ENCODE data around the gene ARHGEF16. TPM values are rescaled to one million over a fixed set of nuclear protein-coding genes. Genes with fewer than 3 reads are reported as not detected.

Gene ARHGEF16
- total RNA-seq, 1 donor from 2014 or later: 4.1 TPM

DNA sequence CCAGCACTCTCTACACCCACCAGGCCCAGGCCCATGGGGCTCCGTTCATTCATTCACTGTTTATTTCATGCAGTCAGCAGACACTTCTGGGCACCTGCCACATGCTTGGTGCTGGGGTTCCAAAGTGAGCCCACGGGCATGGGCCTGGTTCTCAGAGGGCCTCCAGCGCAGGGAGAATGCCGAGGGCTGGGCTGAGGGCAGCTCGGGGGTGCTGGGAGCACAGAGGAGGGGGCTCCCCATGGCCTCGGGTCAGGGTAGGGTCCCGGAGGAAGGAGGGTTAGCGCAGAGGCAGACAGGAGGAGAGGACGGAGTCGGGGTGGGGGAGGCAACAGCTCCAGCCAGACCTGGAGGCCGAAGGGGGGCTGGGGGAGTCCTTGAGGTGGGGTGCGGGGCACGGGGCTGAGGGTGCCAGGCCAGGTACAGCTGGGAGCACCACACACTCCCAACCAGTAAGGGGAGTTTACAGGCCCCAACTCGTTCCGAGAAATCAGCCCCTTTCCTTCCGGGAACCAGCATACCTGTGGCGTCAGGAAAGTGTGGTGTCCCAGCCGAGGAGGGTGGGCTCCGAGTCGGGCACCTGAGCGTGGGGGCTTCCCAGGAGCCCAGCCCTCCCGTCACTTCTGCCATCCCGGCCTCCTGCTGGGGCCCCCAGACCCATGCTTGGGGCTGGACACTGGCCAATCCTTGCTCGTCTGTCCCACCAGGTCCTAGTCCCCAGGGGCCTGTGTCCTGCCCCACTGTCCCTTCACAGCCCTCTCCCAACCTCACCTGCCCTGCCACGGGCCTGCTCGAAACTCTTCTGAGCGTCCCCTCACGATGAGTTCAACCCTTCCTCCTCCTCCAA lies 10.8 kb downstream of the ARHGEF16 start:
- peaks cover 10% of the 10 kb centered on the region for H3K4me1 Mint-ChIP-seq (ENCODE audit: low read depth, unreplicated experiment)
- no peak overlapping the region for H3K27ac Mint-ChIP-seq (ENCODE audit: unreplicated experiment)

DNA sequence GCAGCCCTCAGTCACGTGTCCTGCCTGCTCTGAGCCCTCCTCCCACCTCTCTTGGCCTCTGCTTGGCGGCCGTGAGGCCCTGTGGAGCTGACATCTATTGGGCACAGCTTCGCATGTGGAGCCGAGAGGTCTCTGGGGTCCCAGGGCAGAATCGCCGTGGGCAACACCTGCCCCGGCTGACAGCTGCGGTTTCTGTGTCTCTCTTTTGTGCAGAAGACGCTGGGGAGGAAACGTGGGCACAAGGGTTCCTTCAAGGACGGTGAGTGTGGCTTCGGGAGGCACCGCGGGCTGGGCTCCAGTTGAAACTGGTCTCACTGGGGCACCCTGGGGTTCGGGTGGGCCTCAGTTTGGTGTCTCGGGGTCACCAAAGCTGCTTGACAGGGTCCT lies 11.5 kb downstream of the ARHGEF16 start:
- peaks cover 8% of the 10 kb centered on the region for H3K27me3 Mint-ChIP-seq (ENCODE audit: low read depth, unreplicated experiment)

More for the DNA sequence above, 10.8 kb downstream of the ARHGEF16 start:
- Histone ChIP-seq H3K4me3 (ENCODE audit: insufficient read depth, low read depth, low read length) (no peak overlapping the region), H3K36me3 (ENCODE audit: insufficient read depth, low read length) (no peaks in the 10 kb centered on the region), H4K20me1 (ENCODE audit: insufficient read depth, low read length) (no peaks in the 10 kb centered on the region), H2AFZ (ENCODE audit: low read depth, low read length) (no peak overlapping the region), H3K27me3 (ENCODE audit: insufficient read depth, low read length) (no peaks in the 10 kb centered on the region), H3K9ac (ENCODE audit: low read length) (no peak overlapping the region), H3K79me2 (ENCODE audit: insufficient read depth, low read length) (no peaks in the 10 kb centered on the region), H3K27ac (ENCODE audit: low read depth, low read length) (no peak overlapping the region), H3K4me2 (ENCODE audit: low read length) (no peak overlapping the region), H3K9me3 (ENCODE audit: insufficient read depth, low read depth, low read length) (no peaks in the 10 kb centered on the region), H3K4me1 (ENCODE audit: insufficient read depth, low read length) (peaks cover 8% of the 10 kb centered on the region)
- TF ChIP-seq, protein P1, sequence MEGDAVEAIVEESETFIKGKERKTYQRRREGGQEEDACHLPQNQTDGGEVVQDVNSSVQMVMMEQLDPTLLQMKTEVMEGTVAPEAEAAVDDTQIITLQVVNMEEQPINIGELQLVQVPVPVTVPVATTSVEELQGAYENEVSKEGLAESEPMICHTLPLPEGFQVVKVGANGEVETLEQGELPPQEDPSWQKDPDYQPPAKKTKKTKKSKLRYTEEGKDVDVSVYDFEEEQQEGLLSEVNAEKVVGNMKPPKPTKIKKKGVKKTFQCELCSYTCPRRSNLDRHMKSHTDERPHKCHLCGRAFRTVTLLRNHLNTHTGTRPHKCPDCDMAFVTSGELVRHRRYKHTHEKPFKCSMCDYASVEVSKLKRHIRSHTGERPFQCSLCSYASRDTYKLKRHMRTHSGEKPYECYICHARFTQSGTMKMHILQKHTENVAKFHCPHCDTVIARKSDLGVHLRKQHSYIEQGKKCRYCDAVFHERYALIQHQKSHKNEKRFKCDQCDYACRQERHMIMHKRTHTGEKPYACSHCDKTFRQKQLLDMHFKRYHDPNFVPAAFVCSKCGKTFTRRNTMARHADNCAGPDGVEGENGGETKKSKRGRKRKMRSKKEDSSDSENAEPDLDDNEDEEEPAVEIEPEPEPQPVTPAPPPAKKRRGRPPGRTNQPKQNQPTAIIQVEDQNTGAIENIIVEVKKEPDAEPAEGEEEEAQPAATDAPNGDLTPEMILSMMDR (IDR thresholded peaks at IDR 0.05; ENCODE audit: insufficient read depth, low read depth, low read length): no peak
- TF ChIP-seq EZH2 (IDR thresholded peaks at IDR 0.05; ENCODE audit: insufficient read depth, low read length): no peak
- Mint-ChIP-seq H3K9me3 (ENCODE audit: unreplicated experiment) (no peaks in the 10 kb centered on the region), H3K36me3 (ENCODE audit: low read depth, unreplicated experiment) (no peaks in the 10 kb centered on the region), H3K27me3 (ENCODE audit: low read depth, unreplicated experiment) (peaks cover 8% of the 10 kb centered on the region), H3K4me3 (ENCODE audit: unreplicated experiment) (no peak overlapping the region)
- FAIRE-seq (no peak), DNase-seq (ENCODE audit: low read depth) (no peak)

More for the DNA sequence above, 11.5 kb downstream of the ARHGEF16 start:
- H3K4me3 Mint-ChIP-seq (ENCODE audit: unreplicated experiment): no peak overlapping the region
- Histone ChIP-seq H3K9me3 (ENCODE audit: insufficient read depth, low read depth, low read length) (no peaks in the 10 kb centered on the region), H3K4me3 (ENCODE audit: insufficient read depth, low read depth, low read length) (no peak overlapping the region), H3K27ac (ENCODE audit: low read depth, low read length) (no peak overlapping the region), H3K79me2 (ENCODE audit: insufficient read depth, low read length) (no peaks in the 10 kb centered on the region), H3K36me3 (ENCODE audit: insufficient read depth, low read length) (no peaks in the 10 kb centered on the region), H4K20me1 (ENCODE audit: insufficient read depth, low read length) (no peaks in the 10 kb centered on the region), H3K4me2 (ENCODE audit: low read length) (no peak overlapping the region), H3K9ac (ENCODE audit: low read length) (no peak overlapping the region), H3K27me3 (ENCODE audit: insufficient read depth, low read length) (no peaks in the 10 kb centered on the region), H3K4me1 (ENCODE audit: insufficient read depth, low read length) (peaks cover 8% of the 10 kb centered on the region), H2AFZ (ENCODE audit: low read depth, low read length) (no peak overlapping the region)
- no peaks in the 10 kb centered on the region for H3K9me3 Mint-ChIP-seq (ENCODE audit: unreplicated experiment)
- TF ChIP-seq, protein P1 (IDR thresholded peaks at IDR 0.05; ENCODE audit: insufficient read depth, low read depth, low read length): no peak
- TF ChIP-seq EZH2 (IDR thresholded peaks at IDR 0.05; ENCODE audit: insufficient read depth, low read length): no peak
- peaks cover 9% of the 10 kb centered on the region for H3K4me1 Mint-ChIP-seq (ENCODE audit: low read depth, unreplicated experiment)
- DNase-seq (ENCODE audit: low read depth) (no peak), FAIRE-seq (no peak)
- H3K36me3 Mint-ChIP-seq (ENCODE audit: low read depth, unreplicated experiment): no peaks in the 10 kb centered on the region
- no peak overlapping the region for H3K27ac Mint-ChIP-seq (ENCODE audit: unreplicated experiment)
